ENCODE results near the gene PDCD1.
"Not testable (repeated sequence)": the region's sequence is repeated elsewhere in the genome, so short reads cannot be mapped to it uniquely, and the experiment has no call there.

PDCD1 gene

DNA sequence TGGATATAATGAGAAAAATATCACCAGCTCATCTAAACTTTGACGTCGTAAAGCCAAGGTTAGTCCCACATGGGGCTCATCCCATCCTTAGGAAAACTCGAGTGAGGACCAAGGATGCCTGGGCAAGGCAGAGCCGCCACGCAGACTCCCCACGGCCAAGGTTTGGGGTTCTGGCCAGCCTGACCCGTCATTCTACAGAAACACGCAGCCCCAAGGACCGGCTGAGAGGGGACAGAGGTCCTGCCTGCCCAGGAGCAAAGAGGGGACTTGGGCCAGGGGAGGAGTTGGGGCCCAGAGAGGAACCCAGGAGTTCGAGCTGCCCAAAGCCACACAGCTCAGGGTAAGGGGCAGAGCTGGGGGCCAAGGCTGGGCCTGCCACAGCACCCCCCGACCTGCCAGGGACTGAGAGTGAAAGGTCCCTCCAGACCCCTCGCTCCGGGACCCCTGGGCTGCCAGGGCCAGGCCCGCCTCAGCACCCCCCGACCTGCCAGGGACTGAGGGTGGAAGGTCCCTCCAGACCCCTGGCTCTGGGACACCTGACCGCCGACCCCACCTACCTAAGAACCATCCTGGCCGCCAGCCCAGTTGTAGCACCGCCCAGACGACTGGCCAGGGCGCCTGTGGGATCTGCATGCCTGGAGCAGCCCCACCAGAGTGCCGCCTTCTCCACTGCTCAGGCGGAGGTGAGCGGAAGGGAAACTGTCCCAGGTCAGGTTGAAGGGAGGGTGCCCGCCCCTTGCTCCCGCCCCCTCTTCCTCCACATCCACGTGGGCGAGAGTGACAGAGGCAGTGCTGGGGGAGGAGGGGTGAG lies at the start of gene PDCD1:
PDCD1 (minus strand) TSS at position 689 of the 811 bp plus-strand sequence; CDS start at position 633, 56 bp downstream.
- DNase-seq (ENCODE audit: low read depth in 3 of 3): peak; percentile 47 to 79 (median 59)

DNA sequence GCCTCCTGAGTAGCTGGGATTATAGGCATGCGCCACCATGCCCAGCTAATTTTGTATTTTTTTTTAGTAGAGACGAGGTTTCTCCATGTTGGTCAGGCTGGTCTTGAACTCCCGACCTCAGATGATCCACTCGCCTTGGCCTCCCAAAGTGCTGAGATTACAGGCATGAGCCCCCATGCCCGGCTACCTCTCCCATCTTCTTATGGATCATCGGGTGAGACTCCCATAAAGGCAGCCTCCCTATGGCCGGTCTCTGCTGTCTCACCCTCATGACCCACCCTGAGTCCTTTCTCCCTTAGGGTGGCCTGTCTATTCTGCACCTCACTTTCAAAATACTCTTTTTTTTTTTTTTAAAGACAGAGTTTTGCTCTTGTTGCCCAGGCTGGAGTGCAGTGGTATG lies 49.1 kb upstream of the PDCD1 start:
- DNase-seq (ENCODE audit: low read depth in 3 of 3): not testable (repeated sequence)

DNA sequence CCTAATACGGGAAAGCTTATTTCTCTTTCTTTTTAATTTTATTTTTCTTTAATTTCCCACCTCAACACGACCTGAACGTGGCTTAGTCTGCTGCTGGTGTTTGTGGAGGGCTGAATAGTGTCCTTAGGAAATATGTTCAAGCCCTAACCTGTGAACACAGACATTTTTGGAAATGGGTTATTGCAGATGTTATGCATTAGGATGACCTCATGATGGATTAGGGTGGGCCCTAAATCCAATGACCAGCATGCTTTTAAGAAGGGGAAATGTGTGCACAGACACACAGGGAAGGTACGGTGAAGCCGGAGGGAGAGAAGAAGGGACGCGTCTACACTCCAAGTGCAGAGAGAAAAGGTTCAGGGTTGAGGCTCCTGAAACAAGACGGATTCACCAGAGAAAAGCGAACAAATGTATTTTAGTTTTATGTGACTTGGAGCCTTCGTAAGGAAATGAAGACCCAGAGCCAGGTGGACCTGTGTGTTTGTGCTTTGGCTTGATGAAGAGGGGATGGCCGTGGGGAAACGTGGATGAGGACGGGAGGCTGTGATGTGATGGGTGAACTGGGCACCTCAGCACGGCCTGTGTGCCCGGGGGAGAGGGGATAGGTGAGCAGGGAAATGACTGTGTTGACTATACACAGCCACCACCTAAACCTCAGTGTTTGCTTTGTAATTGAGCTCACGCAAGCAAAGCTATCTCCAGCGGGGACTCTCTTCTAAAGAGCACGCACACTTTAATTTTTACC lies 48.3 kb upstream of the PDCD1 start:
- no peak for DNase-seq (ENCODE audit: low read depth in 3 of 3)

DNA sequence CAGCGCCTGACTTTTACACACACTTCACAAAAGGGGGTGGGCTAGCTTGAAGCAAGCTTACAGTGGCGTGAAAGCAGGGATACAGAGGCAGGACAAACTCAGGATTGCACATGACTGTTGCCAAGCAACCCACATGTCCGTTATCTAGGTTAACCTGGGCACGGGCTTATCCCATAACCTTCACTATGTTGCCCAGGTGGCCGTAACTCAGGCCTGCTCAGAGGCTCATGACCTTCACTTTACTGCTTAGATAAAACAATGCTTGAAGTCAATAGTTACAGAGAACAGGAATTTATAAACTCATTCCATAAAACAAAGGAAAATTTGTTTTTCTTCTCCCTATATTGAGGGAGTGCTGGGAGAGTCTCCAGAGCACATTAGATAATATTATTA lies 47.7 kb upstream of the PDCD1 start:
- not testable (repeated sequence) for DNase-seq (ENCODE audit: low read depth in 3 of 3)

DNA sequence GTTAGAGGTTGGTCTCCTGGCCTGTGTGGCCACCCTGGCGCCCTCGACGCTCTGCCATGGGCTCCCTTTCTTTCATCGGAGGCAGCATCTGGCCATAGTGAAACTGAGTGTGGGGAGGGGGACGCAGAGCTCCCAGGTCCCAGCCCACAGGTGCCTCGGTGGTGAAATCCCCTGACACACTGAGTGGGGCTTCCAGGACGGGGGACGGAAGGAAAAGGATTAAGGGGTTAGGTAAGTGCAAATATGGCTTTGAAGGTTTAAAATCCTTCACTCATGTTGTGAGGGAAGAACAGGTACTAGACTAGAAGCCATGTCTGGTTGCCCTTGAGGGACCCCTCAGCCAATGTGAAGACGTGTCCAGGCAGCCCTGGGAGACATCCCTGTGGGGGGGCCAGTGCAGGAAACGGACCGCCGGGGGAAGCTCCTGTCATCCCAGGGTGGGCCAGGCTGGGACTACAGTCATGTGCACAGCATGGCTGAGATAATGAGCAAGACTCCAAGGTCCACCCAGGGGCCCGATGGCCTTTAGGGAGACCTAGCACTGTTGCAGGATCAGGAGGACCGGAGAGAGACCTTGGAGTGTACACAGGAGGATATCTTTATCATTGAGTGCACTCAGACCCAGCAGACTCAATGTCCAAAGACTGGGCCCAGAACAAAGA lies 47.2 kb upstream of the PDCD1 start:
- DNase-seq (ENCODE audit: low read depth in 3 of 3): no peak

DNA sequence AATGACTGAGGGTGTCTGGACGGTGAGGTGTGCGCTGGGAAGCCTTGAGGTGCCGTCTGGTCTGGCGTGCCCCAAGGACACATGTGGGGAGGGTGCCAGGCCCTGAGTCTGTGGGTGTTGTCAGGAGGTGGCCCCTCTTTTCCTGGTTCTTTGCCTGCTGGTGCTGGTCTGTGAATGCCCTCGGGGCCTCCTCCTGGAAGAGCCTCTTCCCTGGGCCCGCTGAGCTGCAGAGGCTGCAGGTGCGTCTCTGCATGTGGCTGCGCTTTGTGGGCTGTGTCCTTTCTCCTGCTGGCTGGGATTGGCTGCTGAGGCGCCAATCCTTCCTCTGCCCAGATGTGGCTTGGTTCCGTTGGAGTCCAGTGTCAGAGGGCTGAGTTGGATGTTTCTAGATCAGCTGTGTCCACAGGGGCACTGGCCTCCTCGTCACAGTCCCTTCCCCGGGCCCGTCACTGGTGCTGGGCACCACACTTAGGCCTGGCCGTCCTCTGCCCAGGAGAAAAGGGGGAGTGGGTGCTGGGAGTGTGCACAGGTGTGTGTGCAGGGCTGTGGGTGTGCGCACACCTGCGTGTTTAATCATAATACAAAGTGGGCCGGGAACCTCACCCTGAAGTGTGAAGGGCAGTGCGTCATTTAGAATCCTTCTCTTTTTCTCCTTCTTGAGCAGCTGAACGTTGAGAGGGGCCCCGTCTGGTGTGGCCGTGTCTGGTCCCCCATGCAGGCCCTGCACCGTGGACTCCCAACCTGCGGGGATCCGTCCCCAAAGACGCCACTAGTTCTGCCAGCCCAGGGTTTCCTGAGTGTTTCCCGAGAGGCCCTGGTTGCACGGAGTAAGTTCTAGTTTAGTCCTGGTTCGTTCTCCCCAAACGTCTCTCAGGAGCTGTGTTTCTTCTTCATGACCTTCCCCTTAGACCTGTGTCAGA lies 46.4 kb upstream of the PDCD1 start:
- DNase-seq (ENCODE audit: low read depth in 3 of 3): no peak

DNA sequence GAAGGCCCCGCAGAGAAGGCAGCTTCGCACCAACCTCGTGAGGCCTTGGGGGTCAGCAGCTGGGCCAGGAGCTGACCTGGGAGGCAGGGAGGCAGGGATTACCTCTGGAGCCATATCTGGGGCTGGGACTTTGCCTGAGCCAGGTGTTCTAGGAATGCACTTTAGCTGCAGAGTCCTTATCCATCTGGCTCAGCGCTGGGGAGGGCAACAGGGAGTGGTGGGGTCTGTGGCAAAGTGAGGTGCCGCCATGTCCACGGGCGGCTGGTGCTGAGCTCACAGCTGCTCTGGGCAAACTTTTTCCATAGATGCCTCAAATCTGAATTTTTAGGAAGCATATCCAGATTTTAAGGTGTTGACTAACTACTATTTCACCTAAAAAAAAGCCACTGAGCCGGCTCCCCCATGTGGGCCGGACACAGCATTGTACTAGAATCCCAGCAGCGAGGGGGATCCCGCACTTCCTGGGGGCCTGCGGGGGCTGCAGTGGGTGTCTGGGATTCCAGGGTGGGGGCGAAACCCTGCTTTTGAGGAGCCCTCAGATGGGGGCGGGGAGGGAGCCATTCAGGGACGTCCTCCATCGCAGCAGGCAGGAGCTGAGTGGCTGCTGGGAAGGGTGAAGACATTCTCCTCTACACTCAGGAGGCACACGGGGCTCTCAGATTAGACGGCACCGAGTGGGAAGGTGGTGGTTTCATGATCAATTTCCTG lies 45.5 kb upstream of the PDCD1 start:
- DNase-seq (ENCODE audit: low read depth in 3 of 3): no peak

DNA sequence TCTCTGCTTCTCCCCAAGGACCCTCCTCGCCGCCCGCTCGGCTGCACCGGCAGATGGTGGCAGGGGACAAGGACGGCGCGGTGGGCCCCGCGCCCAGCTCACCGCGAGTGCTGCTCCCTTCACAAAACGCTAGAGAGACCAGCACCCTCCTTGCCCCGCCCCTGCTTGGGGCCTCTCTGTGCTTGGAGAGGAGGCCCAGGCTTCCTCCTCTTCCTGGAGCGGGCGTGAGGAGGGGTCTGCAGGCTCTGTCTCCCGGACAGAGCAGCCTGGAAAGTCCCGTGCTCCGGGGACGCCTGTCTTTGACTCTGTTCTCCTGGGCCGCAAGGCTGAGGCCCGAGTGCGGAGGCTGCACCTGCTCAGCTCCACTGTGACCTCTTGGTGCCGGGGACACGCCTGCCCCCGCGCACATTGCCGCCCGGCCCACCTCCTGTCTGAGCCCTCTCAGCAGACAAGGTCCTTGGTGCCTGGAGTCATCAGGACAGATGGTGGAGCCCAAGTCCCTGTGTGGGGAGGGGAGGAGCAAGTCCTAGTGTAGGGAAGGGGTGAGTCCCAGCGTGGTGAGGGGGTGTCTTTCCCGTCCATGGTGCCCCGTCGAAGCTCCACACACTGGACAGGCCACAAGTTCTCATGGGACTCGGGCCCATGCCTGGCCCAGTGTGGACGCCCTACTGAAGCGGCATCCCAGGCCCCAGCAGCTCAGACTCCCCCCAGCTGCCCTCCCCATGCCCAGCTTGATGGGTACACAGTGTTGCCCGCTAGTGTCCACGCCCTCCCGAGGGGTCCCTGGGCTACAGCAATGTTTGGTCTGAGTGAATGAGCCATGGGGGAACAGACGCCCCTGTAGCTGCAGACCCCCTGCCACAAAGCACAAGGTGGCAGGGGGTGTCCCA lies 44.7 kb upstream of the PDCD1 start:
- no peak for DNase-seq (ENCODE audit: low read depth in 3 of 3)

DNA sequence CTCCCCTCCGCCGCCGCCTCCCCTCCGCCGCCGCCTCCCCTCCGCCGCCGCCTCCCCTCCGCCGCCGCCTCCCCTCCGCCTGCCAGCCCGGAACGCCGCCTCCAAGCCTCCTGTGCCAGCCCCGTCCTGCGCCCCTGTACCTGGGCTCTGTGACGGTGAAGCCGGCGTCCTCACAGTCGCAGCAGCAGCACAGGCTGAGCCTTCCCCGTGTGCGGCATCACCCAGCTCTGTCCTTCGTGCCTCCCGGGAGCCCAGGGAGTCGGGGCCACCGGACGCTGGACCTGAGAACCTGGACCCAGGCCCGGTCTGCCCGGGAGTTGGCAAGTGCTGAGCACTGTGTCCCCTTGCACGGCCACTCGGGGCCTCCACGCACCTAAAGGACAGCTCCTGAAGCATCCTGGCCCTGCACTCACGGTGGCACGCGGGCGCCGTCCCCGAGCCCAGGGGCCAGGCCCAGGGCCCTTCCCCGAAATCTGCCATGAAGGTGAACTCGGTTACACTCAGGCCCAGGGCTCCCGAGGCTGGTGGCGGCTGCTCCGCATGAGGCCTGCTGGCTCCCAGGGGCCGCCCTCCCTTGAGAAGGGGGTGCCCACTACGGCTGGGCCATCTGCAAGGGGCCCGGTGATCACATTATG lies 43.8 kb upstream of the PDCD1 start:
- no peak for DNase-seq (ENCODE audit: low read depth in 3 of 3)

DNA sequence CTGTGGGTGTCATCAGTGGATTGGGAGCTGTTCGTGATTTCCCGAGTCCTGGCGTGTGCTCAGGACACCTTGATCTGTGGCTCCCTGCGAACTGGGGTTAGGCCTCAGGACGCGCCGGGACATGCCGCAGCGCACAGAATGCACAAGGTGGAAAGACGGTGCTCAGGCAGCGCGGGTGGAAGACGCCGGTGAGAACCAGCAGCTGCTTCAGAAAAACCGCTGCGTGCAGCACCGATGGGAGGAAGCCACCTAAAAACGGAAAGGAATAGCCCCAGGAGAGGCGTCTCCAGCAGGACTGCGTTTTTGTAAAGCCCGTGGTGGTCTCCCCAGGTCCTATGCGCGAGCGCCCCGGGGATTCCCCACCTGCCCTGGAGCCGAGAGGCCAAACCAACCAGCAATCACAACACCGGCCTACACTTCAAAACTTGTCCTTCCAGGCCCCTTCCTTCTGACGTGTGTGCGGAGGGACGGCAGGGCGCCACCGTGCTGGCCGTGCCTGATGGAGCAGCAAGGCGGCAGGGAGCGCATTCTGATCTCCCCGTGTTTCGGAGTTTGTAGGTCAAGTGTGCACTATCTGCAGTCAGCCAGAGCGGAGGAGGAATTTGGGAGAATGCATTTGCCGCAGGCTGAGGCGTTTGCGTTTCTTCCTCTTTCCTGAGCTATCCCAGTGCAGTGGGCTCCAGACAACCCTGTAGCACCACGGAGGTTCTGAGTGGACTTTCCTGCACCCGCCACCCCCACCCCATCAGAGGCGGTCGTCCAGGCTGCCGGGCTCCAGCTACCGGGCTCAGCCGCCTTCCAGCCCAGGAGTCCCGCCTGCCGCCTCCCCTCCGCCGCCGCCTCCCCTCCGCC lies 43.0 kb upstream of the PDCD1 start:
- DNase-seq (ENCODE audit: low read depth in 3 of 3): no peak

DNA sequence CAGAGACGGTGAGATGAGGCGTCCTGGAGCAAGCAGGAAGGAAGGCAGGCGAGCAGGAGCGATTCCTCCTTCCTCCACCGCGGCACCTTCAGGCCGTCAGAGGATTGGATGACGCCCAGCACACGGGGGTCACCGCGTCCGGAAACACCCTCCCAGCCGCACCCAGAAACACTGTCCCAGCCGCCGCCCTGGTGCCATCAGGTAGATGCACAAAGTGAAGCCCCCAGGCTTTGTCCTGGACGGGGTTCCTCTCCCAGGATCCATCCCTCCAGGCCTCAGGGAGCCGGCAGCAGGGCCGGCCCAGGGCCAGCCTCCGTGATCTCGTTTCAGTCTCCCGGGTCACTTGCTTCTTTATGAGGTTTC lies 42.3 kb upstream of the PDCD1 start:
- DNase-seq (ENCODE audit: low read depth in 3 of 3): no peak

DNA sequence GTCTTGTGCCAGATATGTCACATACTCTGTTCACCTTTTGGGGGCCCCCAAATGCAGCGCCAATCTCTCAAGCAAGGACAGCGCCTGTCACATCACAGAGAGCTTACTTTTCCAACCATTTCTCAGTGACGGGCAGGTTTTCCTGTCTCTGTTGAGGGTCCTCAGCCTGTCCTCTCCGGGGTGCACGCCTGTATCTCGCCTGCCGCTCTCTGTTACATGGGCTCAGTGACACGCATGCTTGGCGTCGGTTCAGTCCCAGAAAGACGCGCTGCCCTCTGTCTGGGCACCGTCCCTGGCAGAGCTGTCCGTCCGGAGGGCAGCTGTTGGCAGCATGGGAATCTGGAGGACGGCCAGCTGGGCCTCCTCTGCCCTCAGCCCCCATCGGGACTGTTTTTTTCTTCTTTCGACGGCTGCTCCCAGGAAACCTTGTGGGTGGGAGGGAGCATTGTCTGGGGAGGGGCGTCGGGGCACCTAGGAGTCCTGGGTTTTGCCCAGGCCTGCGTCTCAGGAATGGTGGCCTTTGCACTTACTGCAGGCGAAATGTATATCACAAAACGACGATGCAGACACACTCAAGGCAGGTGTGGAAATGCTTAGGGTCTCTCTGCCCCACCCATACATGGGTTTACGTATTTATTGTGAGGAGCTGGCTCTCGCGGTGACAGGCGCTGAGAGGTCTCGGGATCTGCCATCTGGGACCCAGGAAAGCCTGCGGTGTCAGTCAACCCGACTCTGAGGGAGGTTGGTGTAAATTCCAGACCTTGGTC lies 41.7 kb upstream of the PDCD1 start:
- DNase-seq (ENCODE audit: low read depth in 3 of 3): no peak

DNA sequence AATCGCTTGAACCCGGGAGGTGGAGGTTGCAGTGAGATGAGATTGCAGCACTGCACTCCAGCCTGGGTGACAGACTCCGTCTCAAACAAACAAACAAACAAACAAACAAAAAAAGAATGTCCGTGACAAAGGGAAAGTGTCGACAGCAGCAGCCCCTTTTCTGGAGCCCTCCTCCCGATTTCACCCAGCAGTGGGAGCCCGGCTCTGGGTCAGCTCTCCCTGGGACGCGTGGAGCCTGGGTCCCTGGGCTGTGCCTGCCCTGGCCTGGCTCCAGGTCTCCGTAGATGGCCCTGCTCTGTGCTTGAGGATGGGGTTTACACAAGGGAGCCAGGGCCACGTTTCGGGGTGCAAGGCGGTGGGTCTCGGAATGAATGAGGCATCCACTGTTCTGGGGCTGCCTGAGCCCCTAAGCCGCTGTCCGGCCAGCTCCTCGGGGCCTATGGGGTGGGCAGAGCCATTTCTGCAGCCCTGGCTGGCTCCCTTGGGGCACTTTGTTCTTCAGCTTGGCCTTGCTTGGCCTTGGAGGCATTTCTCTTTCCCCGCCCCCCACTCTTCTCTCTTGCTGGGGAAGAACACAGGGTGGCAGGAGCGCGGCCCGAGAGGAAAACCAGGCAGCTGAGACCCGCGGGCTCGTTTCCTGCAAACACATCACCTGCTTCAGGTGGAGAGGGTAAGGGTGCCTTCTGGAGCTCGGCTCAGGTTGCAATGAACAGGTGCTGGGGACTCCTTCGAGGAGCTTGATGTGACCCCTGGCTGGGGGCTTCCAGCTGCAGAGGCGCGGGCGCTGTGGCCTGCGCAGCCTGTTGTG lies 40.0 kb upstream of the PDCD1 start:
- DNase-seq (ENCODE audit: low read depth in 3 of 3): no peak

DNA sequence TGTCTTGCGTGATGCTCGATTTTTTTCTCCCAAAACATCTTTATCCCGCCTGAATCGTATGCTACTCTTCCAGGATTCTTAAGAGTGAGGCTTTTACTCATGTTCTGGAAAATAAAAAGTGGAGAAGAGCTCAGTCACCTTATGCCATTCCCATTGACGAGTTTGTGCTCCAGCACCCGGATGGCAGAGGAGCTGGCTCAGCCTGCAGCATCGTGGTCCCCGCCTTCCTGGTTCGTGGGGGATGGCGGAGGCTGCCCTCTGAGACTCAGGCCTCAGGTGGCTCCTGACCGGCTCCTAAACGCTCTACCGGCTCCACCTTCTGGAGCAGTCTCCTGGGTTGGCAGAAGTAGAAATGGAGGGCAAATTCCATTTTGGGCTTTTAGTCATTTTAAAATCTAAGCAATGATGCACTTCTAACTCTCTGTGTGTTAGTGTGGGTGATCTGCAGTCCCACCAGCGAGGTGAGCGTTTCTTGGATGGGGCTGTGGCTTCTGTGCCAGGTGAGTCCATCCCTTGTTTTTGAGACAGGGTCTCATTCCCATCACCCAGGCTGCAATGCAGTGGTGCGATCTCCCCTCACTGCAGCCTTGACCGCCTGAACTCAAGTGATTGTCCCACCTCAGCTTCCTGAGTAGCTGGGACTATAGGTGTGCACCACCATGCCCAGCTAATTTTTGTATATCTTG lies 38.7 kb upstream of the PDCD1 start:
- DNase-seq (ENCODE audit: low read depth in 3 of 3): no peak

DNA sequence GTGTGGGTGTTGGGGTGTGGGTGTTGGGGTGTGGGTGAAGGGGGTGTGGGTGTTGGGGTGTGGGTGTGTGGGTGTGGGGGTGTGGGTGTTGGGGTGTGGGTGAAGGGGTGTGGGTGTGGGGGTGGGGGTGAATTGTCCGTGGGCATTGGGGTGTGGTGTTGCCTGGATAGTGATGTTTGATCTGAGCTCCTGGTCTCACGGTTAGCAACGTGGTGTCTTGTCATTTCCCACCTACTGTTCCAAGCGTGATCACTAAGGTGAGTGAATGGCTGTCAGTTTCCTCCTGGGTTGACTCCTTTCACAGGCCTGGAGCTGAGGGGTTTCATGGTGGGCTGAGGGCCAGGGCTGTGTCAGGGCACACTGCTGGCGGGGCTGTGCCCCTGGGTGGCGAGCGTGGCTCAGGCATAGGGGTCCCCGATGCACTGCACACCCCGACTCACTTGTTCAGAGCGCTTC lies 38.1 kb upstream of the PDCD1 start:
- no peak for DNase-seq (ENCODE audit: low read depth in 3 of 3)
